ENCODE measurements around the gene HELQ. TPM values are rescaled to one million over a fixed set of nuclear protein-coding genes. Genes with fewer than 3 reads are reported as not detected.
A peak's percentile ranks its signal among the peaks of the same experiment; 100 is the strongest.

The HELQ gene
- total and polyA plus RNA-seq, 9 of the 15 experiments (the other 6 are each of a cell fraction or from before 2014, with no cell fraction given), result 3.5 to 15.2 (median 11.9) TPM

DNA sequence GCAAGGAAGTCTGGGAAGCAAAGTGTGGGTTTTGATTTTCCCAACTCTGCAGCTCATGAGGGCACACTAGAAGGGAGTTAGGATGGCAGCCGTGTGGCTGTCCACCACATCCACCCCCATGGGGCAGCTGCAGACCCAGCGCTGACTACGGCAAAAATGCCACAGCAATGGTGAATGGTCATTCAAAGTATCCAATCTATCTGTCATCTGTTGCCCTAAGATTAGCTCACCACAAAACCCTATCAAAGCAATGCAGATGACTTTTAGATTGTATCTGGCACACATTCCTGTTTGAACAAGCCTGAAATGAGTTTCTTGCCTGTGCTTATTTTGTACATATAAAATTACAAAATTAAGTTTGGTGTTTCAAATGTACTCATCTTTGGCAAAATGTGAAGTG, 91.3 kb downstream of the HELQ start (continued):
- TF ChIP-seq, protein P1, sequence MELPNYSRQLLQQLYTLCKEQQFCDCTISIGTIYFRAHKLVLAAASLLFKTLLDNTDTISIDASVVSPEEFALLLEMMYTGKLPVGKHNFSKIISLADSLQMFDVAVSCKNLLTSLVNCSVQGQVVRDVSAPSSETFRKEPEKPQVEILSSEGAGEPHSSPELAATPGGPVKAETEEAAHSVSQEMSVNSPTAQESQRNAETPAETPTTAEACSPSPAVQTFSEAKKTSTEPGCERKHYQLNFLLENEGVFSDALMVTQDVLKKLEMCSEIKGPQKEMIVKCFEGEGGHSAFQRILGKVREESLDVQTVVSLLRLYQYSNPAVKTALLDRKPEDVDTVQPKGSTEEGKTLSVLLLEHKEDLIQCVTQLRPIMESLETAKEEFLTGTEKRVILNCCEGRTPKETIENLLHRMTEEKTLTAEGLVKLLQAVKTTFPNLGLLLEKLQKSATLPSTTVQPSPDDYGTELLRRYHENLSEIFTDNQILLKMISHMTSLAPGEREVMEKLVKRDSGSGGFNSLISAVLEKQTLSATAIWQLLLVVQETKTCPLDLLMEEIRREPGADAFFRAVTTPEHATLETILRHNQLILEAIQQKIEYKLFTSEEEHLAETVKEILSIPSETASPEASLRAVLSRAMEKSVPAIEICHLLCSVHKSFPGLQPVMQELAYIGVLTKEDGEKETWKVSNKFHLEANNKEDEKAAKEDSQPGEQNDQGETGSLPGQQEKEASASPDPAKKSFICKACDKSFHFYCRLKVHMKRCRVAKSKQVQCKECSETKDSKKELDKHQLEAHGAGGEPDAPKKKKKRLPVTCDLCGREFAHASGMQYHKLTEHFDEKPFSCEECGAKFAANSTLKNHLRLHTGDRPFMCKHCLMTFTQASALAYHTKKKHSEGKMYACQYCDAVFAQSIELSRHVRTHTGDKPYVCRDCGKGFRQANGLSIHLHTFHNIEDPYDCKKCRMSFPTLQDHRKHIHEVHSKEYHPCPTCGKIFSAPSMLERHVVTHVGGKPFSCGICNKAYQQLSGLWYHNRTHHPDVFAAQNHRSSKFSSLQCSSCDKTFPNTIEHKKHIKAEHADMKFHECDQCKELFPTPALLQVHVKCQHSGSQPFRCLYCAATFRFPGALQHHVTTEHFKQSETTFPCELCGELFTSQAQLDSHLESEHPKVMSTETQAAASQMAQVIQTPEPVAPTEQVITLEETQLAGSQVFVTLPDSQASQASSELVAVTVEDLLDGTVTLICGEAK (IDR thresholded peaks at IDR 0.05), result no peak; the same call in 1 of the 2 replicates
- TF ChIP-seq, protein P1 (CRISPR knock-in tag; IDR thresholded peaks at IDR 0.05), result no peak
- TF ChIP-seq, protein P2, sequence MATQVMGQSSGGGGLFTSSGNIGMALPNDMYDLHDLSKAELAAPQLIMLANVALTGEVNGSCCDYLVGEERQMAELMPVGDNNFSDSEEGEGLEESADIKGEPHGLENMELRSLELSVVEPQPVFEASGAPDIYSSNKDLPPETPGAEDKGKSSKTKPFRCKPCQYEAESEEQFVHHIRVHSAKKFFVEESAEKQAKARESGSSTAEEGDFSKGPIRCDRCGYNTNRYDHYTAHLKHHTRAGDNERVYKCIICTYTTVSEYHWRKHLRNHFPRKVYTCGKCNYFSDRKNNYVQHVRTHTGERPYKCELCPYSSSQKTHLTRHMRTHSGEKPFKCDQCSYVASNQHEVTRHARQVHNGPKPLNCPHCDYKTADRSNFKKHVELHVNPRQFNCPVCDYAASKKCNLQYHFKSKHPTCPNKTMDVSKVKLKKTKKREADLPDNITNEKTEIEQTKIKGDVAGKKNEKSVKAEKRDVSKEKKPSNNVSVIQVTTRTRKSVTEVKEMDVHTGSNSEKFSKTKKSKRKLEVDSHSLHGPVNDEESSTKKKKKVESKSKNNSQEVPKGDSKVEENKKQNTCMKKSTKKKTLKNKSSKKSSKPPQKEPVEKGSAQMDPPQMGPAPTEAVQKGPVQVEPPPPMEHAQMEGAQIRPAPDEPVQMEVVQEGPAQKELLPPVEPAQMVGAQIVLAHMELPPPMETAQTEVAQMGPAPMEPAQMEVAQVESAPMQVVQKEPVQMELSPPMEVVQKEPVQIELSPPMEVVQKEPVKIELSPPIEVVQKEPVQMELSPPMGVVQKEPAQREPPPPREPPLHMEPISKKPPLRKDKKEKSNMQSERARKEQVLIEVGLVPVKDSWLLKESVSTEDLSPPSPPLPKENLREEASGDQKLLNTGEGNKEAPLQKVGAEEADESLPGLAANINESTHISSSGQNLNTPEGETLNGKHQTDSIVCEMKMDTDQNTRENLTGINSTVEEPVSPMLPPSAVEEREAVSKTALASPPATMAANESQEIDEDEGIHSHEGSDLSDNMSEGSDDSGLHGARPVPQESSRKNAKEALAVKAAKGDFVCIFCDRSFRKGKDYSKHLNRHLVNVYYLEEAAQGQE (IDR thresholded peaks at IDR 0.05; ENCODE audit: borderline replicate concordance), result peak; percentile 79; the same call in 1 of the 2 replicates
- TF ChIP-seq, protein P2 (CRISPR knock-in tag; IDR thresholded peaks at IDR 0.05; ENCODE audit: low read depth), result no peak
- TF ChIP-seq PTBP1 (IDR thresholded peaks at IDR 0.05; ENCODE audit: low read depth, low read length) (no peak), ZBED1 (IDR thresholded peaks at IDR 0.05) (0 out of 2 replicates have a peak, but pooled peaks have one; percentile 55), FIP1L1 (IDR thresholded peaks at IDR 0.05; ENCODE audit: low read depth, low read length, poor library complexity, severe bottlenecking) (no peak), RBM39 (optimal IDR thresholded peaks at IDR 0.05; ENCODE audit: low read depth, low read length) (no peak)
- TF ChIP-seq, protein P3, sequence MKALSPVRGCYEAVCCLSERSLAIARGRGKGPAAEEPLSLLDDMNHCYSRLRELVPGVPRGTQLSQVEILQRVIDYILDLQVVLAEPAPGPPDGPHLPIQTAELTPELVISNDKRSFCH (CRISPR knock-in tag; IDR thresholded peaks at IDR 0.05), result no peak
- TF ChIP-seq, protein P3 (tag; IDR thresholded peaks at IDR 0.05), result 0 out of 2 replicates have a peak, but pooled peaks have one; percentile 28

Measured in K562 (cell line).